Liver (tissue), 9 donors: ENCODE results near the gene ZSCAN31. TPM values are rescaled to one million over a fixed set of nuclear protein-coding genes. Genes with fewer than 3 reads are reported as not detected.

ENCODE experiments used
- DNase-seq: peaks from one replicate; pipeline ENCODE4 v3.0.0-alpha.2; 2017; ENCODE audit warnings: low spot score
- H3K27ac ChIP-seq, 2 donors: one replicate each; pipeline ENCODE4 v1.7.0; 2013; ENCODE audit warnings: inconsistent platforms in 2 of 2, low read length in 2 of 2, control low read depth in 1 of 2, low read depth in 1 of 2, mild to moderate bottlenecking in 1 of 2
- H3K27me3 ChIP-seq, 4 donors: one replicate each; pipeline versions ENCODE4 v1.6.1 to v1.7.0; 2013; ENCODE audit warnings: low read length in 3 of 4, inconsistent platforms in 1 of 4, mild to moderate bottlenecking in 1 of 4, moderate library complexity in 1 of 4; ENCODE audit not compliant: control insufficient read depth in 4 of 4, insufficient read depth in 4 of 4
- H3K36me3 ChIP-seq, 4 donors: one replicate each; pipeline versions ENCODE4 v1.6.1 to v1.7.0; 2013; ENCODE audit warnings: low read length in 3 of 4, mild to moderate bottlenecking in 3 of 4, low read depth in 1 of 4, moderate library complexity in 1 of 4; ENCODE audit not compliant: control insufficient read depth in 4 of 4, insufficient read depth in 3 of 4
- H3K4me1 ChIP-seq, 4 donors: one replicate each; pipeline versions ENCODE4 v1.6.1 to v1.7.0; 2013; ENCODE audit warnings: low read length in 3 of 4, mild to moderate bottlenecking in 3 of 4, moderate library complexity in 1 of 4; ENCODE audit not compliant: control insufficient read depth in 4 of 4, insufficient read depth in 4 of 4
- H3K4me3 ChIP-seq, 3 donors: one replicate each; pipeline versions ENCODE4 v1.6.1 to v1.7.0; 2013; ENCODE audit warnings: low read length in 3 of 3, control low read depth in 1 of 3, low read depth in 1 of 3, mild to moderate bottlenecking in 1 of 3
- H3K9ac ChIP-seq, 2 donors: one replicate each; pipeline ENCODE4 v1.7.0; 2013; ENCODE audit warnings: low read length in 2 of 2, mild to moderate bottlenecking in 2 of 2, moderate library complexity in 2 of 2, control low read depth in 1 of 2, low read depth in 1 of 2
- H3K9me3 ChIP-seq, 4 donors: one replicate each; pipeline versions ENCODE4 v1.6.1 to v1.7.0; 2013; ENCODE audit warnings: low read length in 3 of 4; ENCODE audit not compliant: control insufficient read depth in 4 of 4
- EGR1 ChIP-seq, 2 donors: IDR thresholded peaks; 2 replicates each; pipeline ENCODE4 v1.6.1; 2016 to 2018; ENCODE audit warnings: antibody characterized with exemption in 2 of 2, low read depth in 2 of 2
- FOXA1 ChIP-seq: IDR thresholded peaks from 2 replicates; pipeline ENCODE4 v1.6.1; 2016; ENCODE audit warnings: antibody characterized with exemption
- FOXA2 ChIP-seq: IDR thresholded peaks from 2 replicates; pipeline ENCODE4 v1.6.1; 2016; ENCODE audit warnings: antibody characterized with exemption
- GABPA ChIP-seq, 2 donors: IDR thresholded peaks in 1 of 2; conservative IDR thresholded peaks in 1 of 2; 2 replicates each; pipeline ENCODE4 v1.6.1; 2016; ENCODE audit warnings: antibody characterized with exemption in 2 of 2, mild to moderate bottlenecking in 1 of 2, moderate library complexity in 1 of 2
- HNF4A ChIP-seq, 2 donors: conservative IDR thresholded peaks; 2 replicates each; pipeline ENCODE4 v1.6.1; 2016; ENCODE audit warnings: antibody characterized with exemption in 2 of 2, mild to moderate bottlenecking in 2 of 2
- HNF4G ChIP-seq: IDR thresholded peaks from 2 replicates; pipeline ENCODE4 v1.6.1; 2016; ENCODE audit warnings: antibody characterized with exemption
- JUND ChIP-seq, 2 donors: IDR thresholded peaks; 2 replicates each; pipeline ENCODE4 v1.6.1; 2016; ENCODE audit warnings: antibody characterized with exemption in 2 of 2
- NR2F2 ChIP-seq: IDR thresholded peaks from 2 replicates; pipeline ENCODE4 v1.6.1; 2016; ENCODE audit warnings: antibody characterized with exemption
- RAD21 ChIP-seq, 2 donors: IDR thresholded peaks; 2 replicates each; pipeline ENCODE4 v1.6.1; 2016; ENCODE audit warnings: antibody characterized with exemption in 2 of 2, mild to moderate bottlenecking in 2 of 2
- RXRA ChIP-seq, 2 donors: IDR thresholded peaks; 2 replicates each; pipeline ENCODE4 v1.6.1; 2017 to 2018; ENCODE audit warnings: antibody characterized with exemption in 2 of 2, mild to moderate bottlenecking in 1 of 2
- SP1 ChIP-seq: IDR thresholded peaks from 2 replicates; pipeline ENCODE4 v1.6.1; 2018; ENCODE audit warnings: antibody characterized with exemption, mild to moderate bottlenecking
- TAF1 ChIP-seq: conservative IDR thresholded peaks from 2 replicates; pipeline ENCODE4 v1.6.1; 2016; ENCODE audit warnings: antibody characterized with exemption, mild to moderate bottlenecking
- YY1 ChIP-seq: IDR thresholded peaks from 2 replicates; pipeline ENCODE4 v1.6.1; 2016; ENCODE audit warnings: antibody characterized with exemption, mild to moderate bottlenecking
- WGBS: extraction: QIAGEN DNeasy Blood & Tissue Kit; methylation state at CpG from one replicate; pipeline ENCODE4 v1.1.7; 2013; 5-methylcytosine and 5-hydroxymethylcytosine counted together
- polyA plus RNA-seq, 2 donors: library from polyadenylated mRNA; stranded (reverse) in 1 of 2; unstranded in 1 of 2; fragments of 200-250 nt in 1 of 2; fragments of >200 nt in 1 of 2; fragmentation: Nextera tagmentation in 1 of 2; extraction: Ambion mirVana in 1 of 2; gene quantifications; one replicate each; pipeline versions ENCODE4 v1.2.1 to v1.2.3, GENCODE V29; 2013 to 2015
- total RNA-seq, 2 donors: library from RNA; depleted of rRNA; stranded (reverse); fragments of >200 nt; gene quantifications; one replicate each; pipeline ENCODE4 v1.2.3, GENCODE V29; 2014
- TF ChIP-seq, protein P1 (sequence below): IDR thresholded peaks from 2 replicates; pipeline ENCODE4 v1.6.1; 2016; ENCODE audit warnings: antibody characterized with exemption
- TF ChIP-seq, protein P2 (sequence below): IDR thresholded peaks from 2 replicates; pipeline ENCODE4 v1.6.1; 2016; ENCODE audit warnings: antibody characterized with exemption
- TF ChIP-seq, protein P3 (sequence below): IDR thresholded peaks from 2 replicates; pipeline ENCODE4 v1.6.1; 2016; ENCODE audit warnings: antibody characterized with exemption, mild to moderate bottlenecking
- TF ChIP-seq, protein P4 (sequence below): IDR thresholded peaks from 2 replicates; pipeline ENCODE4 v1.6.1; 2016; ENCODE audit warnings: antibody characterized with exemption
- TF ChIP-seq, protein P5 (sequence below): fragments of 150-350 bp; IDR thresholded peaks from 2 replicates; pipeline ENCODE4 v1.5.1; 2017; ENCODE audit warnings: improper control_type of control experiment, low read depth, low read length; ENCODE audit not compliant: missing input control
- donor health status: healthy.
- donor health status: healthy.
- donor health status: healthy.
- donor health status: healthy.
- donor health status: healthy.

The ZSCAN31 gene
- total and polyA plus RNA-seq, 4 donors = 3.3 to 10.2 (median 3.7) TPM

GRCh38 chr6:28371280-28371679, 35.3 kb upstream of the ZSCAN31 start:
- TF ChIP-seq HNF4A (conservative IDR thresholded peaks at IDR 0.05) (no peak), EGR1 (IDR thresholded peaks at IDR 0.05; ENCODE audit: low read depth in 2 of 2) (no peak), HNF4G (no peak), YY1 (no peak), FOXA2 (no peak), JUND (IDR thresholded peaks at IDR 0.05) (no peak), GABPA (IDR thresholded peaks at IDR 0.05 in 1 of 2, conservative IDR thresholded peaks at IDR 0.05 in 1 of 2) (no peak), RXRA (IDR thresholded peaks at IDR 0.05) (no peak), FOXA1 (no peak), SP1 (no peak), RAD21 (IDR thresholded peaks at IDR 0.05) (no peak), TAF1 (no peak), NR2F2 (no peak)
- TF ChIP-seq, protein P1, sequence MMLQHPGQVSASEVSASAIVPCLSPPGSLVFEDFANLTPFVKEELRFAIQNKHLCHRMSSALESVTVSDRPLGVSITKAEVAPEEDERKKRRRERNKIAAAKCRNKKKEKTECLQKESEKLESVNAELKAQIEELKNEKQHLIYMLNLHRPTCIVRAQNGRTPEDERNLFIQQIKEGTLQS = no peak
- TF ChIP-seq, protein P2, sequence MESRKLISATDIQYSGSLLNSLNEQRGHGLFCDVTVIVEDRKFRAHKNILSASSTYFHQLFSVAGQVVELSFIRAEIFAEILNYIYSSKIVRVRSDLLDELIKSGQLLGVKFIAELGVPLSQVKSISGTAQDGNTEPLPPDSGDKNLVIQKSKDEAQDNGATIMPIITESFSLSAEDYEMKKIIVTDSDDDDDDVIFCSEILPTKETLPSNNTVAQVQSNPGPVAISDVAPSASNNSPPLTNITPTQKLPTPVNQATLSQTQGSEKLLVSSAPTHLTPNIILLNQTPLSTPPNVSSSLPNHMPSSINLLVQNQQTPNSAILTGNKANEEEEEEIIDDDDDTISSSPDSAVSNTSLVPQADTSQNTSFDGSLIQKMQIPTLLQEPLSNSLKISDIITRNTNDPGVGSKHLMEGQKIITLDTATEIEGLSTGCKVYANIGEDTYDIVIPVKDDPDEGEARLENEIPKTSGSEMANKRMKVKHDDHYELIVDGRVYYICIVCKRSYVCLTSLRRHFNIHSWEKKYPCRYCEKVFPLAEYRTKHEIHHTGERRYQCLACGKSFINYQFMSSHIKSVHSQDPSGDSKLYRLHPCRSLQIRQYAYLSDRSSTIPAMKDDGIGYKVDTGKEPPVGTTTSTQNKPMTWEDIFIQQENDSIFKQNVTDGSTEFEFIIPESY = no peak
- TF ChIP-seq, protein P3, sequence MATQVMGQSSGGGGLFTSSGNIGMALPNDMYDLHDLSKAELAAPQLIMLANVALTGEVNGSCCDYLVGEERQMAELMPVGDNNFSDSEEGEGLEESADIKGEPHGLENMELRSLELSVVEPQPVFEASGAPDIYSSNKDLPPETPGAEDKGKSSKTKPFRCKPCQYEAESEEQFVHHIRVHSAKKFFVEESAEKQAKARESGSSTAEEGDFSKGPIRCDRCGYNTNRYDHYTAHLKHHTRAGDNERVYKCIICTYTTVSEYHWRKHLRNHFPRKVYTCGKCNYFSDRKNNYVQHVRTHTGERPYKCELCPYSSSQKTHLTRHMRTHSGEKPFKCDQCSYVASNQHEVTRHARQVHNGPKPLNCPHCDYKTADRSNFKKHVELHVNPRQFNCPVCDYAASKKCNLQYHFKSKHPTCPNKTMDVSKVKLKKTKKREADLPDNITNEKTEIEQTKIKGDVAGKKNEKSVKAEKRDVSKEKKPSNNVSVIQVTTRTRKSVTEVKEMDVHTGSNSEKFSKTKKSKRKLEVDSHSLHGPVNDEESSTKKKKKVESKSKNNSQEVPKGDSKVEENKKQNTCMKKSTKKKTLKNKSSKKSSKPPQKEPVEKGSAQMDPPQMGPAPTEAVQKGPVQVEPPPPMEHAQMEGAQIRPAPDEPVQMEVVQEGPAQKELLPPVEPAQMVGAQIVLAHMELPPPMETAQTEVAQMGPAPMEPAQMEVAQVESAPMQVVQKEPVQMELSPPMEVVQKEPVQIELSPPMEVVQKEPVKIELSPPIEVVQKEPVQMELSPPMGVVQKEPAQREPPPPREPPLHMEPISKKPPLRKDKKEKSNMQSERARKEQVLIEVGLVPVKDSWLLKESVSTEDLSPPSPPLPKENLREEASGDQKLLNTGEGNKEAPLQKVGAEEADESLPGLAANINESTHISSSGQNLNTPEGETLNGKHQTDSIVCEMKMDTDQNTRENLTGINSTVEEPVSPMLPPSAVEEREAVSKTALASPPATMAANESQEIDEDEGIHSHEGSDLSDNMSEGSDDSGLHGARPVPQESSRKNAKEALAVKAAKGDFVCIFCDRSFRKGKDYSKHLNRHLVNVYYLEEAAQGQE = no peak
- TF ChIP-seq, protein P4, sequence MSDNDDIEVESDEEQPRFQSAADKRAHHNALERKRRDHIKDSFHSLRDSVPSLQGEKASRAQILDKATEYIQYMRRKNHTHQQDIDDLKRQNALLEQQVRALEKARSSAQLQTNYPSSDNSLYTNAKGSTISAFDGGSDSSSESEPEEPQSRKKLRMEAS = no peak
- TF ChIP-seq, protein P5, sequence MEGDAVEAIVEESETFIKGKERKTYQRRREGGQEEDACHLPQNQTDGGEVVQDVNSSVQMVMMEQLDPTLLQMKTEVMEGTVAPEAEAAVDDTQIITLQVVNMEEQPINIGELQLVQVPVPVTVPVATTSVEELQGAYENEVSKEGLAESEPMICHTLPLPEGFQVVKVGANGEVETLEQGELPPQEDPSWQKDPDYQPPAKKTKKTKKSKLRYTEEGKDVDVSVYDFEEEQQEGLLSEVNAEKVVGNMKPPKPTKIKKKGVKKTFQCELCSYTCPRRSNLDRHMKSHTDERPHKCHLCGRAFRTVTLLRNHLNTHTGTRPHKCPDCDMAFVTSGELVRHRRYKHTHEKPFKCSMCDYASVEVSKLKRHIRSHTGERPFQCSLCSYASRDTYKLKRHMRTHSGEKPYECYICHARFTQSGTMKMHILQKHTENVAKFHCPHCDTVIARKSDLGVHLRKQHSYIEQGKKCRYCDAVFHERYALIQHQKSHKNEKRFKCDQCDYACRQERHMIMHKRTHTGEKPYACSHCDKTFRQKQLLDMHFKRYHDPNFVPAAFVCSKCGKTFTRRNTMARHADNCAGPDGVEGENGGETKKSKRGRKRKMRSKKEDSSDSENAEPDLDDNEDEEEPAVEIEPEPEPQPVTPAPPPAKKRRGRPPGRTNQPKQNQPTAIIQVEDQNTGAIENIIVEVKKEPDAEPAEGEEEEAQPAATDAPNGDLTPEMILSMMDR = no peak
- DNase-seq = no peak
- H3K27ac ChIP-seq = no peak overlapping the region
- no peak overlapping the region for H3K4me3 ChIP-seq
- no peaks in the 10 kb centered on the region for H3K27me3 ChIP-seq
- H3K4me1 ChIP-seq = no peaks in the 10 kb centered on the region
- no peaks in the 10 kb centered on the region for H3K9me3 ChIP-seq
- H3K36me3 ChIP-seq = peaks cover 0 to 4% (median 0%) of the 10 kb centered on the region in 4 donors
- 96% methylated on average over 1 of the region's 1 CpG for WGBS
- H3K9ac ChIP-seq = no peak overlapping the region
